ENCODE data around the gene MED16. TPM values are rescaled to one million over a fixed set of nuclear protein-coding genes. Genes with fewer than 3 reads are reported as not detected.

Gene MED16
- total and polyA plus RNA-seq, 2 of the 13 experiments (the other 11 are each of a cell fraction or from before 2014, with no cell fraction given), result 13.3 to 14.8 TPM

- peak; percentile 98 for TF ChIP-seq HDAC2 (CRISPR knock-in tag; IDR thresholded peaks at IDR 0.05)
- peak; percentile 84; the same call in 1 of the 2 replicates for TF ChIP-seq MAF1 (CRISPR knock-in tag; IDR thresholded peaks at IDR 0.05; ENCODE audit: borderline replicate concordance)
- peak; percentile 90; the same call in 1 of the 2 replicates for TF ChIP-seq ZNF766 (CRISPR knock-in tag; IDR thresholded peaks at IDR 0.05; ENCODE audit: borderline replicate concordance)
- TF ChIP-seq ZNF598 (CRISPR knock-in tag; IDR thresholded peaks at IDR 0.05; ENCODE audit: borderline replicate concordance), result no peak; the same call in 1 of the 2 replicates
- TF ChIP-seq ZNF597 (CRISPR knock-in tag; IDR thresholded peaks at IDR 0.05), result no peak
- no peak for TF ChIP-seq IKZF1 (IDR thresholded peaks at IDR 0.05)
- TF ChIP-seq ZNF121 (CRISPR knock-in tag; IDR thresholded peaks at IDR 0.05), result peak; percentile 84
- no peak for TF ChIP-seq ZFP62 (CRISPR knock-in tag; IDR thresholded peaks at IDR 0.05)
- TF ChIP-seq IRF1 (CRISPR knock-in tag; IDR thresholded peaks at IDR 0.05; ENCODE audit: low read depth), result peak; percentile 46; the same call in 1 of the 2 replicates
- no peak for TF ChIP-seq ZNF576 (CRISPR knock-in tag; IDR thresholded peaks at IDR 0.05)
- TF ChIP-seq RNF2 (conservative IDR thresholded peaks at IDR 0.05; ENCODE audit: low read depth), result peak; percentile 82
- TF ChIP-seq XBP1 (CRISPR knock-in tag; IDR thresholded peaks at IDR 0.05), result no peak
- peak; percentile 86; the same call in 1 of the 2 replicates for TF ChIP-seq HBP1 (CRISPR knock-in tag; IDR thresholded peaks at IDR 0.05; ENCODE audit: low read depth)
- TF ChIP-seq ZNF274 (CRISPR knock-in tag; IDR thresholded peaks at IDR 0.05), result peak; percentile 49; the same call in 1 of the 2 replicates
- 0 out of 2 replicates have a peak, but pooled peaks have one; percentile 33 for TF ChIP-seq DR1 (CRISPR knock-in tag; IDR thresholded peaks at IDR 0.05)
- TF ChIP-seq FOXO4 (CRISPR knock-in tag; conservative IDR thresholded peaks at IDR 0.05), result no peak
- TF ChIP-seq THAP11 (CRISPR knock-in tag; IDR thresholded peaks at IDR 0.05), result peak; percentile 83
- TF ChIP-seq CCAR2 (optimal IDR thresholded peaks at IDR 0.05; ENCODE audit: low read depth, low read length), result no peak
- TF ChIP-seq SRSF9 (IDR thresholded peaks at IDR 0.05; ENCODE audit: borderline replicate concordance, insufficient read depth, low read depth, low read length, poor library complexity, severe bottlenecking), result no peak
- no peak for TF ChIP-seq ZNF75D (CRISPR knock-in tag; IDR thresholded peaks at IDR 0.05; ENCODE audit: borderline replicate concordance)
- peak; percentile 88 for TF ChIP-seq PRDM10 (CRISPR knock-in tag; IDR thresholded peaks at IDR 0.05; ENCODE audit: low read depth)
These were observed 42.0 kb upstream of the MED16 start (continued) for GRCh38 chr19:934865-935479.
